Measurements from ENCODE around the gene KLF15. TPM values are rescaled to one million over a fixed set of nuclear protein-coding genes. Genes with fewer than 3 reads are reported as not detected.
A peak's percentile ranks its signal among the peaks of the same experiment; 100 is the strongest.

KLF15 gene
- 0.12 TPM in 1 of 2 replicates, not detected in the other for total RNA-seq (2014; rRNA removed)
- Bru-seq, nascent RNA: percentile 17 among the genes with signal in this experiment
- BruChase-seq, experiment 1, labeled RNA remaining after a 6-hour chase: percentile 19 among the genes with signal in this experiment
- percentile 15 among the genes with signal in this experiment for BruChase-seq, experiment 2, labeled RNA remaining after a 2-hour chase
- long read RNA-seq: 0 reads

DNA sequence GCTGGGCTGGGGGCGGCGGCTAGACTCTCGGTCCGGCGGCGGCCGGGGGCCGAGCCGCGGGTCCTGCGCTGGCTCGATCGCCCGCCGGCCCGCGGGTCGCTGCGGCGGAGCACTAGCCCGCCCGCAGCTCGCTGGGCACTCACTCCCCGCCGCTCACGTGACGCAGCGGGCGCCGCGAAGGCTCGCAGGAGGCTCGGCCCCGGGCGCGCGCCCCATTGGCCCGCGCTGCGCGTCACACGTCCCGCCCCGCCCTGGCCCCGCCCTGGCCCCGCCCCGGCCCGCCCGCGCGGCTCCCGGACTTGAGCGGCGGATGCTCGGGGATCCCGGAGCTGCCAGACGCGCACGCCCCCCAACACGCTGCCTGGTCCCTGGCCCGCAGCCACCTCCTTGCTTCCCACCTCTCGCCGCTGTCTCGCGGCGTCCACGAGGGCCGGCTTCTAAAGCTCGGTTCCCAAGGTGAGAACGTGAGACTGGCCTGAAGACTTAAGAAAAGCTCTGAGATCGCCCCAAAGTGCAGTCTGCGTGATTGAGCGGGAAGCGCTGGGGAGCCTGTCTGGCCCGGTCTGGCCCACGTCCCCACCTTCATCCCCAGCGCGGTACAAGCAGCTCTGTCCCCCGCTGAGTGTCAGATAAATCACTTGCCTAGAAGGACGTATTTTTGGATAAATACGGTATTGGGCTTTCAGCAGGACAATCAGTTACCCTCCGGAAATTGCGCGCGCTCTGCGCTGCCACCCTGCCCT is at the start of gene KLF15:
Gene KLF15, minus strand, starts transcription at position 114 of the 743 bp plus-strand sequence. CDS start 4,486 bp downstream, outside the sequence.
- Histone ChIP-seq H3K36me3 (ENCODE audit: low read depth, low read length) (no peaks in the 10 kb centered on the region), H3K4me2 (ENCODE audit: low read length) (peak within 1 kb of the TSS; percentile 88), H3F3A (ENCODE audit: low read length, unreplicated experiment) (no peaks in the 10 kb centered on the region), H3K9me2 (replicated peaks; ENCODE audit: low read length) (no peaks in the 10 kb centered on the region), H3K27ac (ENCODE audit: low read length) (no peak within 1 kb of the TSS), H2AFZ (ENCODE audit: low read length) (peak within 1 kb of the TSS; percentile 77), H4K20me1 (ENCODE audit: low read length) (no peaks in the 10 kb centered on the region), H3K27me3 (ENCODE audit: low read length) (peaks cover 30% of the 10 kb centered on the region), H3K9ac (ENCODE audit: low read length) (no peak within 1 kb of the TSS), H3K79me2 (ENCODE audit: low read length) (no peaks in the 10 kb centered on the region), H3K9me3 (ENCODE audit: low read length) (no peaks in the 10 kb centered on the region), H3K4me3 (ENCODE audit: low read length) (peak within 1 kb of the TSS; percentile 63), H3K4me1 (ENCODE audit: insufficient read depth, low read length) (peaks cover 6% of the 10 kb centered on the region; the same call in 1 of the 2 replicates)
- ATAC-seq (peak; percentile 85), DNase-seq (peak; percentile 63)
- TF ChIP-seq EZH2phosphoT487 (IDR thresholded peaks at IDR 0.05; ENCODE audit: borderline replicate concordance, low read length) (no peak), EZH2 (IDR thresholded peaks at IDR 0.05; ENCODE audit: low read length, unreplicated experiment) (no peak)
- TF ChIP-seq, protein P1, sequence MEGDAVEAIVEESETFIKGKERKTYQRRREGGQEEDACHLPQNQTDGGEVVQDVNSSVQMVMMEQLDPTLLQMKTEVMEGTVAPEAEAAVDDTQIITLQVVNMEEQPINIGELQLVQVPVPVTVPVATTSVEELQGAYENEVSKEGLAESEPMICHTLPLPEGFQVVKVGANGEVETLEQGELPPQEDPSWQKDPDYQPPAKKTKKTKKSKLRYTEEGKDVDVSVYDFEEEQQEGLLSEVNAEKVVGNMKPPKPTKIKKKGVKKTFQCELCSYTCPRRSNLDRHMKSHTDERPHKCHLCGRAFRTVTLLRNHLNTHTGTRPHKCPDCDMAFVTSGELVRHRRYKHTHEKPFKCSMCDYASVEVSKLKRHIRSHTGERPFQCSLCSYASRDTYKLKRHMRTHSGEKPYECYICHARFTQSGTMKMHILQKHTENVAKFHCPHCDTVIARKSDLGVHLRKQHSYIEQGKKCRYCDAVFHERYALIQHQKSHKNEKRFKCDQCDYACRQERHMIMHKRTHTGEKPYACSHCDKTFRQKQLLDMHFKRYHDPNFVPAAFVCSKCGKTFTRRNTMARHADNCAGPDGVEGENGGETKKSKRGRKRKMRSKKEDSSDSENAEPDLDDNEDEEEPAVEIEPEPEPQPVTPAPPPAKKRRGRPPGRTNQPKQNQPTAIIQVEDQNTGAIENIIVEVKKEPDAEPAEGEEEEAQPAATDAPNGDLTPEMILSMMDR (conservative IDR thresholded peaks at IDR 0.05; ENCODE audit: low read depth, low read length): no peak
- BruUV-seq (replicated peaks): no TSS peak
- intact Hi-C loops (cut with micrococcal nuclease): no loop called here
- ChIA-PET CTCF (no interaction called here), POLR2A (ENCODE audit: unreplicated experiment) (no interaction called here)

DNA sequence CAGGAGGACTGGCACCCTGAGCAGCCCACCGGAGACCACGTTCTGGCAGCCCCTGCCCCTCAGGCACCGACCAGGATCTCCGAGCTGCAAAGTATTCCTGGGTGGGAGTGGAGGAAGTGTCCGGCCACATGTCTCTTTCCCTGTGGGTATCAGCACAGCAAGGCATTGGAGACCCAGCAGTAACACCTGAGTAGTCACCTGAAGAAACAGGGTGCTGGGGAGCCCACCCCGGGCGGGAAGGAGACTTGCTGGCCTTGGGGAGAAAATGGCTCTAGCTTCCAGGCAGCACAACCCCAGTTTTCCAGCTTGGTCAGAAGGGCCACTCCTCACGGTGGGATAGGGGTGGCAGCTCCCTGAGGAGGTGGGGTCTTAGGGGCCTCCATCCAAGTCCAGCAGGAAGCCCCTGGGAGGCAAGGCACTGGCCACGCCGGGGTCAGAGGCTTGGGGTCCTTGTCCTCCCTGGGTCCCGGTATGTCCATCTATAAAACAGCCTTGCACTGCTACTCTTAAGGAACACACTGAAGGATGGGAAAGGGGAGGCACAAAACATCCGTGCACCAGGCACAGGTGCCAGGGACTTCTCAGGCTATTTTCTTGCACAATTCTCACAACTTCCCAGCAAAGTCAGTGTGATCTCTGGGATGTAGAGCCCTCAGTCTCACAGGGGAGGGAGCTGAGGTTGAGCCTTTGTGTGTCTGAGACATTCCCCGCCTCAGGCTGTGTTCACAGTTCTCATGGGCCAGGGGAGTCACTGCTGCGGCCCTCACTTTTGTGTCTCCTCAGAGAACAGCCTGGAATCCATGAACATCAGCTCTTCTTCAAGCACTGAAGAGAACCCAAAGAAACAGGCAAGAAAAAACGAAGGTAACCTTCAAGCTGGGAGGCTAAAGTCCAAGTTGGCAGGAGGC is 49.4 kb upstream of the KLF15 start:
- Histone ChIP-seq H4K20me1 (ENCODE audit: low read length) (no peaks in the 10 kb centered on the region), H2AFZ (ENCODE audit: low read length) (no peak overlapping the region), H3F3A (ENCODE audit: low read length, unreplicated experiment) (no peaks in the 10 kb centered on the region), H3K9me2 (replicated peaks; ENCODE audit: low read length) (no peaks in the 10 kb centered on the region), H3K27me3 (ENCODE audit: low read length) (peaks cover 17% of the 10 kb centered on the region; the same call in 1 of the 2 replicates), H3K4me3 (ENCODE audit: low read length) (no peak overlapping the region), H3K4me2 (ENCODE audit: low read length) (no peak overlapping the region), H3K27ac (ENCODE audit: low read length) (no peak overlapping the region), H3K36me3 (ENCODE audit: low read depth, low read length) (no peaks in the 10 kb centered on the region), H3K4me1 (ENCODE audit: insufficient read depth, low read length) (no peaks in the 10 kb centered on the region), H3K9ac (ENCODE audit: low read length) (no peak overlapping the region), H3K9me3 (ENCODE audit: low read length) (no peaks in the 10 kb centered on the region), H3K79me2 (ENCODE audit: low read length) (no peaks in the 10 kb centered on the region)
- DNase-seq: no peak
- no TSS peak for BruUV-seq (replicated peaks)
- TF ChIP-seq EZH2 (IDR thresholded peaks at IDR 0.05; ENCODE audit: low read length, unreplicated experiment): no peak
- no peak for TF ChIP-seq EZH2phosphoT487 (IDR thresholded peaks at IDR 0.05; ENCODE audit: borderline replicate concordance, low read length)
- TF ChIP-seq, protein P1 (conservative IDR thresholded peaks at IDR 0.05; ENCODE audit: low read depth, low read length): no peak
- POLR2A ChIA-PET (ENCODE audit: unreplicated experiment): no interaction called here
- CTCF ChIA-PET: no interaction called here
- intact Hi-C loops (cut with micrococcal nuclease): no loop called here
- ATAC-seq: no peak

Data from PC-3 (cell line).